Measurements from ENCODE around the gene USP10.

- no peak for TF ChIP-seq SUZ12 (IDR thresholded peaks at IDR 0.05; ENCODE audit: extremely low read depth, insufficient read depth, insufficient read length)
- TF ChIP-seq YY1 (IDR thresholded peaks at IDR 0.05; ENCODE audit: insufficient read depth, insufficient read length): no peak
- no peak for TF ChIP-seq ZNF274 (IDR thresholded peaks at IDR 0.05; ENCODE audit: low read depth, low read length)
Observed at GRCh38 chr16:84782846-84783245, 83.0 kb downstream of the USP10 start.

Measured in NT2/D1 (cell line).